Gastrocnemius medialis (tissue), 4 donors: ENCODE measurements around the gene PDZRN3. TPM values are rescaled to one million over a fixed set of nuclear protein-coding genes. Genes with fewer than 3 reads are reported as not detected.

ENCODE experiments used
- ATAC-seq, 2 donors: fragments of 150-250 bp; one replicate each; pipeline ENCODE4 v1.9.1; 2016
- DNase-seq, 2 donors: peaks; one replicate each; pipeline ENCODE4 v3.0.0-alpha.2; 2019
- H3K27ac ChIP-seq, 4 donors: fragments of 200-600 bp; sonication (generic); 1 replicate in 1 of 4; 2 replicates in 3 of 4; pipeline ENCODE4 v1.5.1; 2016 to 2018; ENCODE audit warnings: mild to moderate bottlenecking in 2 of 4, moderate library complexity in 1 of 4
- H3K27me3 ChIP-seq, 3 donors: fragments of 200-600 bp; sonication (generic) in 2 of 3; 1 replicate in 1 of 3; 2 replicates in 2 of 3; pipeline versions ENCODE4 v1.5.1 to v1.6.0; 2016 to 2019; ENCODE audit warnings: mild to moderate bottlenecking in 1 of 3, moderate library complexity in 1 of 3
- H3K36me3 ChIP-seq, 2 donors: fragments of 200-600 bp; sonication (generic) in 1 of 2; one replicate each; pipeline ENCODE4 v1.5.1; 2017 to 2018
- H3K4me1 ChIP-seq, 2 donors: fragments of 200-600 bp; sonication (generic) in 1 of 2; one replicate each; pipeline ENCODE4 v1.5.1; 2016 to 2017; ENCODE audit warnings: mild to moderate bottlenecking in 2 of 2
- H3K4me3 ChIP-seq, 4 donors: fragments of 200-600 bp; sonication (generic) in 3 of 4; 1 replicate in 1 of 4; 2 replicates in 3 of 4; pipeline ENCODE4 v1.5.1; 2016 to 2019; ENCODE audit warnings: mild to moderate bottlenecking in 2 of 4
- H3K9me3 ChIP-seq, 3 donors: fragments of 200-600 bp; sonication (generic) in 2 of 3; 1 replicate in 1 of 3; 2 replicates in 2 of 3; pipeline ENCODE4 v1.5.1; 2016 to 2019
- POLR2A ChIP-seq, 2 donors: fragments of 450-650 bp; IDR thresholded peaks; one replicate each; pipeline ENCODE4 v1.6.1; 2017; ENCODE audit warnings: antibody characterized with exemption in 2 of 2, mild to moderate bottlenecking in 2 of 2, moderate library complexity in 2 of 2
- in situ Hi-C, 4 donors: fragments of 200-750 bp; cut with MboI; loops; one replicate each; pipeline versions ENCODE4 v1.15.0 to v1.8.0; 2017; ENCODE audit warnings: low sequenced_read_pairs in 4 of 4
- intact Hi-C: fragments of 100-400 bp; cut with DNase I; formaldehyde crosslinking; loops from one replicate; pipeline ENCODE4 v1.15.1; 2023; ENCODE audit warnings: low total_unique reads
- total RNA-seq, 4 donors: library from RNA; depleted of rRNA; stranded (reverse); fragments of >200 nt; gene quantifications; one replicate each; pipeline versions ENCODE4 v1.1.0 to v1.2.3, GENCODE V29; 2016
- TF ChIP-seq, protein P1 (sequence below), 5 experiments: fragments of 450-650 bp in 3 of 5; fragments of 200-600 bp in 2 of 5; sonication (generic) in 2 of 5; IDR thresholded peaks in 4 of 5; conservative IDR thresholded peaks in 1 of 5; 1 replicate in 4 of 5; 2 replicates in 1 of 5; pipeline ENCODE4 v1.5.1; 2016 to 2019; ENCODE audit warnings: antibody characterized with exemption in 5 of 5, mild to moderate bottlenecking in 3 of 5, moderate library complexity in 3 of 5

The PDZRN3 gene
- total RNA-seq, 4 donors from 2014 or later, result 9.1 to 30.3 (median 24.7) TPM

DNA sequence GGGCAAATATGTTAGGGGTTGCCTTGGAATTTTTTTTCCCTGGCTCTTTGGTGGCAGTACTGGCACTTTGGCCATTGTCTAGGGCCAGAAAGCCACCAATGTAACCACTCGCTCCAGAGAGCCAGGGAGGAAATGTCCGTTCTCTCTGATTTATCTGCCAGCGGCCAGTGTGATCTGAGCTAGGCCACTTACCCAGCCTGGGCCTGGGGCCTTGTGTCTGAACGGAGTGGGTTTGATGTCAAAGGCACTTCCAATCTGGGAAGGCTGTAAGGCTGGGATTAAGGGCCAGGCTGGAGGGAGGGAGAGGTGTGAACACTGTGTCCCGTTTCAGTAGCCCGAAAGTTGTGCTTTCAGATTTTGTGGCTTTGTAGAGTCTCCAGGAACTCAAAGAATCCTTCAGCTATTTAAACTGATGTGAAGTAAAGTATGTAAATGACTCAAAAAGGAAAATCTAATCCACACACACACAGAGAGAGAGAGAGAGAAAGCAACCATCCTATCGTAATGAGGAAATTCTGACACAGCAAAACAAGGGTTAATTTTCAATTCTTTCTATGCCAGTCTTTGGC lies 271.0 kb downstream of the PDZRN3 start:
- ATAC-seq (no peak), DNase-seq (no peak)
- H3K27ac ChIP-seq, result no peak overlapping the region
- in situ Hi-C loops, result no loop called here
- no peak for TF ChIP-seq POLR2A (IDR thresholded peaks at IDR 0.05)
- TF ChIP-seq, protein P1, sequence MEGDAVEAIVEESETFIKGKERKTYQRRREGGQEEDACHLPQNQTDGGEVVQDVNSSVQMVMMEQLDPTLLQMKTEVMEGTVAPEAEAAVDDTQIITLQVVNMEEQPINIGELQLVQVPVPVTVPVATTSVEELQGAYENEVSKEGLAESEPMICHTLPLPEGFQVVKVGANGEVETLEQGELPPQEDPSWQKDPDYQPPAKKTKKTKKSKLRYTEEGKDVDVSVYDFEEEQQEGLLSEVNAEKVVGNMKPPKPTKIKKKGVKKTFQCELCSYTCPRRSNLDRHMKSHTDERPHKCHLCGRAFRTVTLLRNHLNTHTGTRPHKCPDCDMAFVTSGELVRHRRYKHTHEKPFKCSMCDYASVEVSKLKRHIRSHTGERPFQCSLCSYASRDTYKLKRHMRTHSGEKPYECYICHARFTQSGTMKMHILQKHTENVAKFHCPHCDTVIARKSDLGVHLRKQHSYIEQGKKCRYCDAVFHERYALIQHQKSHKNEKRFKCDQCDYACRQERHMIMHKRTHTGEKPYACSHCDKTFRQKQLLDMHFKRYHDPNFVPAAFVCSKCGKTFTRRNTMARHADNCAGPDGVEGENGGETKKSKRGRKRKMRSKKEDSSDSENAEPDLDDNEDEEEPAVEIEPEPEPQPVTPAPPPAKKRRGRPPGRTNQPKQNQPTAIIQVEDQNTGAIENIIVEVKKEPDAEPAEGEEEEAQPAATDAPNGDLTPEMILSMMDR (IDR thresholded peaks at IDR 0.05 in 4 of 5, conservative IDR thresholded peaks at IDR 0.05 in 1 of 5), result no peak
- no peak overlapping the region for H3K4me3 ChIP-seq
- no peaks in the 10 kb centered on the region for H3K27me3 ChIP-seq
- peaks cover 9% of the 10 kb centered on the region in 2 donors for H3K4me1 ChIP-seq
- intact Hi-C loops, result no loop called here
- H3K36me3 ChIP-seq, result no peaks in the 10 kb centered on the region
- no peaks in the 10 kb centered on the region for H3K9me3 ChIP-seq

DNA sequence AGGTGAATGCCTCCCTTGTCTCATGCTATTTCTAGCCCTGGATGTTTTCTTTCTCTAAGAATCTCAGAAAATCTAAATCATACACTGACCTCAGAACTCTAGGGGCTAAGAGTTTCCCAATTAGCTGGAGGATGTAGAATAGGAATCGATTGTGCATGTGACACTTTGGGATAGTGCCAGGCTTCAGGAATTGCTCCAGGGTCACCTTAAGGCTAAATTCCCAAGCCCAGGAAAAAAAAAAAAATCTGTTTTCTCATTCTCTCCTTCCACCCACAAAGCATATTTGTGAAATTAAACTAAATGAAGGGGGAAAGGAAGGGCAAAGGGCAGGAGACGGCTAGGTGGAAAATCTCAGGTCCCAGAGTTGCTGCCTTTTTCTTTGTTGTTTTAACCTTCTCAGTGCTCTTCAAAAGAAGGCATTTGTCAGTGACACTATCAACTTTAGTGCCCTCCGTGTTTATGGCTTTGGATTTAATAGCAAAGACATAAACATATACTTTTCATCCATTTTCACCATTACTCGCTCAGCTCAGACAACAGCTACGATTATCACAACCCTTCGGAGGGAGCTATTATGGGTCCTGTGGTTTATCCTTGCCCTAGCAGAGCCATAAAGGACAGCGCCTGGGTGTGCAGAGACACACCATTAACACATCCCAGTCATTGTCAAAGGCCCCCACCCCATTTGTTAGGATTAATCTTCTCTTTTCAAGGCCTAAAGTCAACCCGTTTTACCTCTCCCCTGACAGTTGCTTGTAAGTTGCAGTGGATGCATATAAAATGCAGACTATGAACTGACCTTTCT lies 271.7 kb downstream of the PDZRN3 start:
- intact Hi-C loops (no loop called here), in situ Hi-C loops (no loop called here)
- DNase-seq (no peak), ATAC-seq (no peak)
- no peaks in the 10 kb centered on the region for H3K9me3 ChIP-seq
- H3K27ac ChIP-seq, result no peak overlapping the region
- H3K27me3 ChIP-seq, result no peaks in the 10 kb centered on the region
- H3K4me1 ChIP-seq, result peaks cover 9% of the 10 kb centered on the region in 2 donors
- no peaks in the 10 kb centered on the region for H3K36me3 ChIP-seq
- no peak overlapping the region for H3K4me3 ChIP-seq
- no peak for TF ChIP-seq POLR2A (IDR thresholded peaks at IDR 0.05)
- TF ChIP-seq, protein P1 (IDR thresholded peaks at IDR 0.05 in 4 of 5, conservative IDR thresholded peaks at IDR 0.05 in 1 of 5), result no peak

DNA sequence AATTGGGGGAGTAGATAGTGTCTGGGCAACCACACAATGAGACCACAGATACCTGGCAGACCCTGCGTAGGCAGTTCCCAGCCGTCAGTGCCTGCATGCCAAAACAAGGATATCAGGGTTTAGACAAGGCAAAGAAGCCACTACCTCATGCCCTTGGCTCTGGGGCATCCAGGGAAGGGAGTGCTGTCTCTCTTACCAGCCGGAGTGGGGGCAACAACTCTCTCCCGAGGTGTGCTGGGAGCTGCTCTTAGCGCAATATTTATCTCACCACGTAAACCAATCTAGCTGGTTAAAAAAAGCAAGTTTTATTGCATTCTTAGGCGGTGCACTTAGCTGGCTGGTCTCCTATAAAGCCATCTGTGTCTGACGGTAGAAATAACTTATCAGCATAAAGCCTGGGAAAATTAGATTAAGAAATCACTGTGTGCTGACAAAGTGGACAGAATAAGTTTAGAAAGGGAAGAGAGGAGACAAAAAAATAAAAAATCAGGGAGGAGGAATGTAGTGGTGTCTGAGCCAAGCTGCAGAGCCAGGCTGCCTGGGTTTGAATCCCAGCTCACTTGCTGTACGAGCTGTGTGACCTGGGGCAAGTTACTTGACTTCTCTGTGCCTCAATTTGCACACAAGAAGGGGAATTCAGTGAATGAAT lies 273.2 kb downstream of the PDZRN3 start:
- in situ Hi-C loops (no loop called here), intact Hi-C loops (no loop called here)
- peak in 1 of 2 donors; percentile 16 for ATAC-seq
- TF ChIP-seq, protein P1 (IDR thresholded peaks at IDR 0.05 in 4 of 5, conservative IDR thresholded peaks at IDR 0.05 in 1 of 5), result no peak
- no peak for TF ChIP-seq POLR2A (IDR thresholded peaks at IDR 0.05)
- Histone ChIP-seq H3K36me3 (no peaks in the 10 kb centered on the region), H3K27ac (no peak overlapping the region), H3K9me3 (no peaks in the 10 kb centered on the region), H3K27me3 (no peaks in the 10 kb centered on the region), H3K4me1 (peaks cover 9% of the 10 kb centered on the region in 2 donors), H3K4me3 (no peak overlapping the region)
- DNase-seq, result no peak

DNA sequence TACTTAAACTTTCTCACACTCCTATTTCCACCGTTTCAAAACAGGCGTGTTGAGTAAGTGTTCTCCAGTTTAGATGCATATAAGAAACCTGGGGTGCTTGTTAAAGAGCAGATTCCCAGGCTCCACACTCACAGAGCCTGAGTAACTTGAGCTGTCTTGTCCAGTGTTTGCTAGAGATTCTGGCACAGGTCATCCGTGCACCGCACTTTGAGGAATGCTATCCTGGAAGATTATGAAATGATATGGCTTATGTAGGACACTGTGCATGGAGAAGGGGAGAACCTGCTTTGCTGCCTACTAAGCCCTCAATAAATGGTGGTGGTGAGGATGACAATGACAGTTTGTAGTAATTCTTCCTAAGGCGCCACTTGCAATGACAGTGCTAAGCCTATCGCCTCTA lies 273.7 kb downstream of the PDZRN3 start:
- Histone ChIP-seq H3K9me3 (no peaks in the 10 kb centered on the region), H3K27me3 (no peaks in the 10 kb centered on the region), H3K4me3 (no peak overlapping the region), H3K27ac (no peak overlapping the region), H3K4me1 (peaks cover 9% of the 10 kb centered on the region in 2 donors), H3K36me3 (no peaks in the 10 kb centered on the region)
- intact Hi-C loops, result no loop called here
- peak; percentile 42 to 44 for ATAC-seq
- in situ Hi-C loops, result no loop called here
- DNase-seq, result no peak
- no peak for TF ChIP-seq POLR2A (IDR thresholded peaks at IDR 0.05)
- TF ChIP-seq, protein P1 (IDR thresholded peaks at IDR 0.05 in 4 of 5, conservative IDR thresholded peaks at IDR 0.05 in 1 of 5), result no peak
